Measurements from ENCODE around the gene STAT2. TPM values are rescaled to one million over a fixed set of nuclear protein-coding genes. Genes with fewer than 3 reads are reported as not detected.
A peak's percentile ranks its signal among the peaks of the same experiment; 100 is the strongest.

STAT2 gene
- total RNA-seq, 1 donor from 2014 or later = 70.0 TPM

GRCh38 chr12:56333679-56334489 lies 26.0 kb downstream of the STAT2 start, which contains the start of gene PAN2:
Gene PAN2 (minus strand): TSS chr12:56334000. CDS start chr12:56333094, 906 bp downstream.
- Mint-ChIP-seq H3K9me3 (no peaks in the 10 kb centered on the region), H3K27ac (ENCODE audit: unreplicated experiment) (peak within 1 kb of the TSS; percentile 89), H3K27me3 (ENCODE audit: low read depth) (no peaks in the 10 kb centered on the region), H3K36me3 (ENCODE audit: low read depth) (no peaks in the 10 kb centered on the region), H3K4me3 (peak within 1 kb of the TSS; percentile 96), H3K4me1 (peaks cover 26% of the 10 kb centered on the region)
- peak; percentile 80 for DNase-seq (ENCODE audit: low read depth, low spot score)
- peak; percentile 77 for TF ChIP-seq CTCF (conservative IDR thresholded peaks at IDR 0.05)

- no peak for TF ChIP-seq CTCF (conservative IDR thresholded peaks at IDR 0.05)
- no peaks in the 10 kb centered on the region for H3K27me3 Mint-ChIP-seq (ENCODE audit: low read depth)
- H3K4me3 Mint-ChIP-seq = peak overlapping the region; percentile 96
- H3K36me3 Mint-ChIP-seq (ENCODE audit: low read depth) = no peaks in the 10 kb centered on the region
- peaks cover 22% of the 10 kb centered on the region for H3K4me1 Mint-ChIP-seq
- H3K27ac Mint-ChIP-seq (ENCODE audit: unreplicated experiment) = peak overlapping the region; percentile 89
- H3K9me3 Mint-ChIP-seq = no peaks in the 10 kb centered on the region
- DNase-seq (ENCODE audit: low read depth, low spot score) = no peak
These were observed 26.7 kb downstream of the STAT2 start for GRCh38 chr12:56333197-56333678.

- Mint-ChIP-seq H3K4me1 (peaks cover 22% of the 10 kb centered on the region), H3K36me3 (ENCODE audit: low read depth) (no peaks in the 10 kb centered on the region), H3K9me3 (no peaks in the 10 kb centered on the region), H3K27me3 (ENCODE audit: low read depth) (no peaks in the 10 kb centered on the region), H3K27ac (ENCODE audit: unreplicated experiment) (no peak overlapping the region), H3K4me3 (peak overlapping the region; percentile 96)
- TF ChIP-seq CTCF (conservative IDR thresholded peaks at IDR 0.05) = no peak
- no peak for DNase-seq (ENCODE audit: low read depth, low spot score)
These were observed 27.3 kb downstream of the STAT2 start for GRCh38 chr12:56332512-56333196.

- no peak for DNase-seq (ENCODE audit: low read depth, low spot score)
- no peak for TF ChIP-seq CTCF (conservative IDR thresholded peaks at IDR 0.05)
- Mint-ChIP-seq H3K27me3 (ENCODE audit: low read depth) (no peaks in the 10 kb centered on the region), H3K36me3 (ENCODE audit: low read depth) (no peaks in the 10 kb centered on the region), H3K4me1 (peaks cover 22% of the 10 kb centered on the region), H3K9me3 (no peaks in the 10 kb centered on the region), H3K27ac (ENCODE audit: unreplicated experiment) (no peak overlapping the region), H3K4me3 (peak overlapping the region; percentile 1)
These were observed 28.9 kb downstream of the STAT2 start for GRCh38 chr12:56330936-56331490.

- no peaks in the 10 kb centered on the region for H3K27me3 Mint-ChIP-seq (ENCODE audit: low read depth)
- no peak overlapping the region for H3K27ac Mint-ChIP-seq (ENCODE audit: unreplicated experiment)
- no peaks in the 10 kb centered on the region for H3K4me1 Mint-ChIP-seq
- DNase-seq (ENCODE audit: low read depth, low spot score) = no peak
- no peaks in the 10 kb centered on the region for H3K9me3 Mint-ChIP-seq
- no peak overlapping the region for H3K4me3 Mint-ChIP-seq
- H3K36me3 Mint-ChIP-seq (ENCODE audit: low read depth) = peaks cover 3% of the 10 kb centered on the region
- no peak for TF ChIP-seq CTCF (conservative IDR thresholded peaks at IDR 0.05)
These were observed 33.4 kb downstream of the STAT2 start for GRCh38 chr12:56326533-56326932.
